Iris pigment epithelial cell (primary cell): ENCODE results near the gene FADS1.

Experiments
- DNase-seq: peaks from one replicate; pipeline ENCODE4 v3.0.0-alpha.2; 2011; ENCODE audit warnings: low read depth

The FADS1 gene

DNA sequence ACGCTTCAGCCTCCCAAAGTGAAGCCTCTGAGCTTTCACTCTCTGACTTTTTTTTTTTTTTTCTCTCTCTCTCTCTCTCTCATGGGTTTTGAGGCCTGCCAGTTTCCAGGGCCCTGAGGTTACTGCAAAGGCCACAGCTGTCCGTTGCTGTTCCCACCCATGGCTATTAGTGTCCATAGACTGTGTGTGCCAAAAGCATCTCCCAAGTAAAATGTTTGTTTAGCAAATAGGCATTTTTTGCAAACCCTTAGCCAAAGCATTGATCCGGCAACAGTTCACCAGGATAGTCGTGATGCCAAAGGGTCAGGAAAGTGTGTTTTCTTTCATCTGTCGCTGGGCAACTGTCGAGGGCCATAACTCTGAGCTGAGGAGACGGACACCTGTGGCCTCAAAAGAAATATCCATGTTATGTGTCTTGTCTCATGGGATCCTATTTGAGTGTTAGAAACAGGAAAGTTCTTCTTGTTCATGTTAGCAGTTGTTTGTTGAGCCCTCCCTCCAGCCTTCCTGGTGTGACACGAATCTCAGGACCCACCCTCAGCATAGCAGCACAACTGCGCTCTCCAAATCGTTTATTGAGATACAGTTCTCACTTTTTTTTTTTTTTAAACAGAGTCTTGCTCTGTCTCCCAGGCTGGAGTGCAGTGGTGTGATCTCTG is 29.7 kb upstream of the FADS1 start:
- no peak for DNase-seq

GRCh38 chr11:61844909-61845565 is 28.2 kb upstream of the FADS1 start:
- no peak for DNase-seq

DNA sequence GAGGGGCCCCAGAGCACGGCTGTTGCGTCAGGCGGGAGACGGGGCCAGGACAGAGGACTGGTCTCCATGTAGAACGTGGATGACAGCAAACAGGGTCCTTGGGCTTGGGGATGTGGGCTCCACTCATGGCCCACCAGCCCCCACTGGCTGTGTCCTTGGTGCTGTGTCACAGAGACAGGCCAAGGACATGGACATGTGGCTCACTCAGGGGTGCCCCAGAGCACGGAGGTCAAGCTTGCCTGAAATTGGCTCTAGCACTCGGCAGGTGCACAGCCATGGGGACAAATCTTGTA is 25.7 kb upstream of the FADS1 start:
- no peak for DNase-seq

DNA sequence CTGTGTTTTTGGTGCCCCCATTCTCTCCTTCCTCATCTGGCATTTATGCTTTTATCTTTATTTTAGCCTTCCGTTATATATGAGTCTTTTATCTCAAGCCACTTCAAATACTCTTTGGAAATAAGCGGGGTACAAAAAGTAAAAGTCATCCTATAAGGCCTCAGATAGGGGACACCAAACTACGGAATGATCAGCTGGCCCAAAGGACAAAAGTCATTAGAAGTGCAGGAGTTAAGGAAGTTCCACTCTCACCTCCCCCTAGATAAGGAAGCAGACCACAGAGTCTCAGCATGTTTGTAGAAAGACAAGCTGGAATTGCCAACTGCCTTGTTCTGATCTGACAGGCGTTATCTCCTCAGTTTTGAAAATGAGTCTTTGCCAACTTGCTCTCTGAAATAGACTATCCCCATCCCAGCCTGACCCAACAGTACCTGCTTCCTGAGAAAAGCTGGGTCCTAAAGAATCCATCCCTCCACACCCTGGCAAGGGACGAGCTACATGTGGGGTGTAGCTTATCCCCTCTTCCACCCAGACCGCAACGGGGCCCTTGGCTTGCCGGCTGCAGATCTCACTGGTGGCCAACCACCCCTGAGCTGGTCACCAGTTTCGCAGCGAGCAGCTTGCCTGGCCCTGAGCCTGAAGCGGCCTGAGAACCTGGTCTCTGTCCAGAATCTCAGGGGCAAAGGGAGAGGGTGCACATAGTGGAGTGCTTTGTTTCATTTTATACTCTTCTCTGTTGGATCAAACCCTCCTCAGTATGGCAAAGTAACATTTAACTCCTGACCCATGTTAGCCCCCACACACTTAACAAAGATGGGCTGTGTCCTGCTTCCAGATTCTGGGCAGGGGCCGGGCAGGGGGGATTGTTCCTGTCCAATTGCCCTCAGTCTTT is 25.1 kb upstream of the FADS1 start:
- DNase-seq, result no peak

- DNase-seq, result no peak
Observed at GRCh38 chr11:61840371-61840770, 23.6 kb upstream of the FADS1 start.

DNA sequence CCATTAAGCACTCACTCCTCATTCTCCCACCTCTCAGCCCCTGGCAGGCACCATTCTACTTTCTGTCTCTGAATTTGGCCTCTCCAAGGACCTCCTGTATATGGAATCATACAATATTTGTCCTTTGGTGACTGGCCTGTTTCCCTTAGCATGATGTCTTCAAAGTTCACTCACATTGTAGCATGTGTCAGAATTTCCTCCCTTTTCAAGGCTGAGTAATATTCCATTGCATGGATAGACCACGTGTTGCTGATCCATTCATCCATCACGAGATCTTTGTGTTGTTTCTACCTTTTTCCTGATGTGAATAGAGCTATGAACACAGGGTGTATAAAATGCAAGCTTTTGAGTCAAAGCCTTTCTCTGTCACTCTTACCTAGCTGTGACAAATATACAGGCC is 22.9 kb upstream of the FADS1 start:
- DNase-seq, result no peak

GRCh38 chr11:61838921-61839320 is 22.1 kb upstream of the FADS1 start:
- no peak for DNase-seq

- DNase-seq, result no peak
Observed at GRCh38 chr11:61838501-61838900, 21.7 kb upstream of the FADS1 start.

DNA sequence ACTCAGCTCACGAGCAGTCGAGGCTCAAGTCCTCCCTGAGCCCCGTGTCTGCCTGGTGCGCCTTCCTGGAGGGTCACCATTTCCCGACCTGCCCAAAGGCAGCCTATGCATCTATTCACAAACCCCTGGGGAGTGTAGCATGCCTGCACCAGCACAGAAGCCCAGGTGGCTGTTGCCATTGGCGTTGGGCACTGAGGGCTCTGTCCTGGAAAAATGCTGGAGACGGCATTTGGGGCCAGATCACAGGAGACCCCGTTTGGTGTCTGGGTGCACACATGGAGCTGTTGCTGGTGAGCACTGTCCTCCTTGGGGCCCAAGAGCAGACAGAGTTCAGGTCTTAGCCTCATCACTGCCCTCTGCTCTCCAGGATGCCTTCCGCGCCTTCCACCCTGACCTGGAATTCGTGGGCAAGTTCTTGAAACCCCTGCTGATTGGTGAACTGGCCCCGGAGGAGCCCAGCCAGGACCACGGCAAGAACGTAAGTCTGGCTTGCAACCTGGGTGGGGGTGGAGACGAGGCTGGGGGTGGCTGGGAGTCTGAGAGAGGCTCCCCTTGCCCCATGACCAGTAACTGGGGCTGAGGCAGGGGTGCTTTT is 20.7 kb upstream of the FADS1 start:
- DNase-seq, result no peak

DNA sequence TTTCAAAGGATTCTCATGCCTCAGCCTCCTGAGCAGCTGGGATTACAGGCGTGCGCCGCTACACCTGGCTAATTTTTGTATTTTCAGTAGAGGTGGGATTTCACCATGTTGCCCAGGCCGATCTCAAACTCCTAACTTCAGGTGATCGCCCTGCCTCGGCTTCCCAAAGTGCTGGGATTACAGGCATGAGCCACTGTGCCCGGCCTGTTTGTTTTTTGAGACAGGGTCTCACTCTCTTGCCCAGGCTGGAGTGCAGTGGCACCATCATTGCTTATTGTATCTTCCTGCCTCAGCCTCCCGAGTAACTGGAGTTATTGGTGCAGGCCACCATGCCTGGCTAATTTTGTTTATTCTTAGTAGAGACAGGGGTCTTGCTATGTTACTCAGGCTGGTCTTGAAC is 19.4 kb upstream of the FADS1 start:
- no peak for DNase-seq

- peak; percentile 81 for DNase-seq
Observed at GRCh38 chr11:61834278-61835048, 17.7 kb upstream of the FADS1 start.

GRCh38 chr11:61833926-61834277 is 17.1 kb upstream of the FADS1 start:
- DNase-seq, result no peak

- DNase-seq, result no peak
Observed at GRCh38 chr11:61833471-61833870, 16.7 kb upstream of the FADS1 start.

DNA sequence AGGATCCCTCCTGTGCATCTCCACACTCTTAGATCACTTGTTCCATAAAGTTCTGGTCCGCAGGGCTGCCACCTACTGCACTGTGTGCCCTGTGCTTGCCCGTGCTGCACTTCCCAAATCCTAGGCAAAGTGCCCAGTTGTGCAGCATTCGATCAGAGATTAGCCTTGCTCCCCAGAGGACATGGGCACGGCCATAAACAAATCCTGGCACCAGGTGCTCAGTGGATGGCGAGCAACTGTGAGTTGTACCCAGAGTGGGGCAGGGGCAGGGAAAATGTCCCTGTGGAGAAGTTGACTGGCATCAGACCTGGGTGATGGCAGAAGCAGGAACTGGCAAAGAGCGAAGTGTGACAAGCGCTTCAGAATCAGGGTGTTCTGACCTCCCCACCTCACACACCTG is 16.0 kb upstream of the FADS1 start:
- no peak for DNase-seq

- no peak for DNase-seq
Observed at GRCh38 chr11:61832207-61832606, 15.4 kb upstream of the FADS1 start.

- DNase-seq, result peak; percentile 63
Observed at GRCh38 chr11:61830237-61831105, 13.7 kb upstream of the FADS1 start.

GRCh38 chr11:61829806-61830205 is 13.0 kb upstream of the FADS1 start:
- DNase-seq, result no peak

- peak; percentile 76 for DNase-seq
Observed at GRCh38 chr11:61828629-61829407, 12.0 kb upstream of the FADS1 start.

DNA sequence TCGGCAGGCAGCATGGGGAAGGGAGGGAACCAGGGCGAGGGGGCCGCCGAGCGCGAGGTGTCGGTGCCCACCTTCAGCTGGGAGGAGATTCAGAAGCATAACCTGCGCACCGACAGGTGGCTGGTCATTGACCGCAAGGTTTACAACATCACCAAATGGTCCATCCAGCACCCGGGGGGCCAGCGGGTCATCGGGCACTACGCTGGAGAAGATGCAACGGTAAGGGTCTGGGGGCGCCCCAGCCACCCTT is 11.5 kb upstream of the FADS1 start:
- DNase-seq, result no peak

- peak; percentile 98 for DNase-seq
Observed at GRCh38 chr11:61827571-61828378, 11.0 kb upstream of the FADS1 start, which contains the start of gene FADS2. Gene FADS2, plus strand, starts transcription at chr11:61828300. Its CDS starts 91 bp downstream, at chr11:61828391.
